ENCODE data around the gene ELMO3. TPM values are rescaled to one million over a fixed set of nuclear protein-coding genes. Genes with fewer than 3 reads are reported as not detected.
A peak's percentile ranks its signal among the peaks of the same experiment; 100 is the strongest.

Gene ELMO3
- total RNA-seq, 1 experiment from 2014 or later = 0.62 TPM

- peak; percentile 39 for DNase-seq (ENCODE audit: low read depth)
Measured at GRCh38 chr16:67163999-67164558, 34.9 kb upstream of the ELMO3 start.

GRCh38 chr16:67164599-67165061, 34.3 kb upstream of the ELMO3 start, which contains the start of gene HSF4:
HSF4 (plus strand) TSS chr16:67164745; CDS start chr16:67164812, 67 bp downstream.
- no peak for DNase-seq (ENCODE audit: low read depth)

- no peak for DNase-seq (ENCODE audit: low read depth)
Measured at GRCh38 chr16:67165121-67166078, 33.5 kb upstream of the ELMO3 start.

- no peak for DNase-seq (ENCODE audit: low read depth)
Measured at GRCh38 chr16:67166110-67166547, 32.8 kb upstream of the ELMO3 start.

GRCh38 chr16:67166598-67167168, 32.2 kb upstream of the ELMO3 start:
- DNase-seq (ENCODE audit: low read depth) = no peak

- DNase-seq (ENCODE audit: low read depth) = no peak
Measured at GRCh38 chr16:67167588-67167987, 31.3 kb upstream of the ELMO3 start.

- no peak for DNase-seq (ENCODE audit: low read depth)
Measured at GRCh38 chr16:67169011-67169451, 29.9 kb upstream of the ELMO3 start.

- DNase-seq (ENCODE audit: low read depth) = no peak
Measured at GRCh38 chr16:67169642-67170167, 29.2 kb upstream of the ELMO3 start.

GRCh38 chr16:67170168-67170948, 28.6 kb upstream of the ELMO3 start, which contains the start of gene NOL3:
NOL3 (plus strand) TSS chr16:67170538.
- DNase-seq (ENCODE audit: low read depth) = peak; percentile 77

GRCh38 chr16:67170949-67171649, 27.8 kb upstream of the ELMO3 start:
- no peak for DNase-seq (ENCODE audit: low read depth)

- DNase-seq (ENCODE audit: low read depth) = no peak
Measured at GRCh38 chr16:67173323-67173722, 25.6 kb upstream of the ELMO3 start.

GRCh38 chr16:67173808-67174705, 24.9 kb upstream of the ELMO3 start:
- peak; percentile 91 for DNase-seq (ENCODE audit: low read depth)

GRCh38 chr16:67174706-67175231, 24.2 kb upstream of the ELMO3 start:
- DNase-seq (ENCODE audit: low read depth) = no peak

- DNase-seq (ENCODE audit: low read depth) = no peak
Measured at GRCh38 chr16:67176662-67177061, 22.3 kb upstream of the ELMO3 start.

- DNase-seq (ENCODE audit: low read depth) = no peak
Measured at GRCh38 chr16:67177743-67178699, 20.9 kb upstream of the ELMO3 start.

- no peak for DNase-seq (ENCODE audit: low read depth)
Measured at GRCh38 chr16:67179421-67180080, 19.4 kb upstream of the ELMO3 start.

GRCh38 chr16:67180166-67180565, 18.8 kb upstream of the ELMO3 start:
- no peak for DNase-seq (ENCODE audit: low read depth)

GRCh38 chr16:67181346-67181745, 17.6 kb upstream of the ELMO3 start:
- peak; percentile 89 for DNase-seq (ENCODE audit: low read depth)
